CD4-positive, alpha-beta T cell treated with Interleukin-10 for 1 hour (primary cell): ENCODE data around the gene L3HYPDH.

Experiments used
- DNase-seq: peaks from one replicate; pipeline ENCODE4 v3.0.0-alpha.2; 2020

L3HYPDH gene

GRCh38 chr14:59424341-59425071, 59.7 kb downstream of the L3HYPDH start:
- no peak for DNase-seq
